ENCODE results near the gene NFIA.

The NFIA gene

DNA sequence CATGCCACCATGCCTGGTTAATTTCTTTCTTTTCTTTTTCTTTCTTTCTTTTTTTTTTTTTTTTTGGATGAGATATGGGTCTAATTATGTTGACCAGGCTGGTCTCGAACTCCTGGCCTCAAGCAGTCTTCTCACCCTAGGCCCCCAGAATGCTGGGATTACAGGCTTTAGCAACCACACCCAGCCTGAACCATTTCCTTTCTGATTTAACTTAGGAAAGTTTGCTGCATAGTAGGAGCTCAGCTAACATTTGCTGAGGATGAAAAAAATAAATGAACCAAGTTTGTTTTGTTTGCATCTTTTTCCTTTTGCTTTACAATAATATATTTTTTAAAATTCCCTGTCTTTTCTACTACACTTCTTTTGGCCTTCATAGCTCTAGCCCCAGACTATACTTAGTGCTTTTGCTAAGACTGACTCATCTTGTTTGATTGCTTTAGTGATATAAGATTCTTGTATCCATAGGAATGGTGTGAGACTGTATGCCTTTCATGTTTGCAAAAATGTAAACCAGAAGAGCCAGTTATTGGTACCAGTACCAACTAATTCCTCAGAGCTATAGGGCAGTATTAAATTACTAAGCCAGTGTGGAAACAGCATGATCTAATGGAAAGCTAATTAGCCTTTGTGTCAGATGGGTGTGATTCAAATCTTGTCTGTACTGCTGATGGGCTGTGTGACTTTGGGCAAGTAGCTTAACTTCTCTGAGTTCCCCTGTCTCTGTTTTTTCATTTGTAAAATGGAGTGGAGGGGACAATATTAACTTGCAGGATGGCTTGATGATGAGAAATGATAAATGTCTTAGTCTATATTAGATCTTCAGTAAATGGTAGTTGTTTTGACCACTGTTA is 66.9 kb downstream of the NFIA start:
- no peak for DNase-seq (ENCODE audit: low read depth in 4 of 4, low spot score in 1 of 4)

DNA sequence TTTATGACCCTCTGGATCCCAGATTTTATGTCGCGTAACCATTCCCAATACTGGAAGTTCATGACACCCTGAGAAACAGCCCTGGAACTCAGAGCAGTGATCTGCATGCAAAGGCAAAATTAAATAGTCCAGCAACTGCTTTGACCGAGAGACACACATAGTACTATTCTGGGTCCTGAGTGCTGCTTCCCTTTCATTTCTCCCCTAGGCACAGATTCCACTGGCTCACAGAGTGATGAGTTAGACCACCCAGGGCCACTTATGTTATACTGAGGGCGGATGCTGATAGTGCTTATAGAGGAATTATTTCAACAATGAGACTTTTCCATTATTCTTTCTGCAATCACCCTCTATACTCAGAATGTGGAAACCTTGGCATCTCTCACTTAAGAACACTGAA is 69.2 kb downstream of the NFIA start:
- no peak for DNase-seq (ENCODE audit: low read depth in 4 of 4, low spot score in 1 of 4)

- DNase-seq (ENCODE audit: low read depth in 4 of 4, low spot score in 1 of 4): no peak
Observed at GRCh38 chr1:61152066-61152465, 69.7 kb downstream of the NFIA start.

GRCh38 chr1:61152469-61153105 is 70.2 kb downstream of the NFIA start:
- DNase-seq (ENCODE audit: low read depth in 4 of 4, low spot score in 1 of 4): no peak

- DNase-seq (ENCODE audit: low read depth in 4 of 4, low spot score in 1 of 4): no peak
Observed at GRCh38 chr1:61156576-61157467, 74.5 kb downstream of the NFIA start.

DNA sequence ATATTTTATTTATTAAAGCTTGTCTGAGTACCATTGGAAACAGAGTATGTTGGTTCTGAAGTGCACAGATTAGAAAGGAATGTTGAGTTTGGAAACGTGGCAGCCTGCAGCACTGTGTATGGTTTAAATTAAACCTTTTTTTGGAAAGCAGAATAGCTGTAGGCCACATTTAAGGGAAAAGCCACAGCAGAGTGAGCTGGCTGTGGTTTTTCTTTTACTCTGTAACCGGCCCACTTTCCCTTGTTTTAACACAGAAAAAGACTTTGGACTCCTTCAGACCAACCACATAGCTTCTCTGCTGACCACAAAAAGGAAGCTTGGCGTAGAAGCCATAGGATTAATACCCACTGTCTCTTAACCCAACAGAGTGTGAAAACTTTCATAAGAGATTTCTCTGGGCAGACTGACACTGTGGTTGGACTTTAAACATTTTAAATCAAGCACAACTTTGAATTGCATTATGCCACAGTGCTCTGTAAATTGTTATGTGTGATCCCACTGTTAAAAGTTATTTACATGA is 75.2 kb downstream of the NFIA start:
- DNase-seq (ENCODE audit: low read depth in 4 of 4, low spot score in 1 of 4): no peak

DNA sequence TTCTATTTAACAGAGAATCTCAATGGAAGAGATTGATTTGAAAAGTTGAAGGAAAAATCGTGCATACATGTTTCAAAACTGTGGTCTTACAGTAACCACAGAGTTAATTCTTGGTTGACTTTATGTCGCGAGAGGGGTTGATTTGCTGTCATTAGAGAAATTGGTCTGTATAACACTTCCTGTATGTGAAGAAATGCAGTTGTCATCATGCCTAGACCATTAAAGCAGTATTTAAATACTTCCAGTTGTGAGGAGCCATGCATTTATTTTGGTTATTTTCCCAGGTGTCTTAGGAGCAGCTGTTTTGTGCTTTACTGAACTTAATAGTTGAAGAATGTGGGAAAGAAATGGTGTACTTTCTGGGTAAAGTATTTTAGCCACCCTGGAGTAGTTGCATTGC is 76.2 kb downstream of the NFIA start:
- DNase-seq (ENCODE audit: low read depth in 4 of 4, low spot score in 1 of 4): no peak

- DNase-seq (ENCODE audit: low read depth in 4 of 4, low spot score in 1 of 4): no peak
Observed at GRCh38 chr1:61160526-61160925, 78.2 kb downstream of the NFIA start.

- DNase-seq (ENCODE audit: low read depth in 4 of 4, low spot score in 1 of 4): no peak
Observed at GRCh38 chr1:61162520-61163258, 80.3 kb downstream of the NFIA start.

DNA sequence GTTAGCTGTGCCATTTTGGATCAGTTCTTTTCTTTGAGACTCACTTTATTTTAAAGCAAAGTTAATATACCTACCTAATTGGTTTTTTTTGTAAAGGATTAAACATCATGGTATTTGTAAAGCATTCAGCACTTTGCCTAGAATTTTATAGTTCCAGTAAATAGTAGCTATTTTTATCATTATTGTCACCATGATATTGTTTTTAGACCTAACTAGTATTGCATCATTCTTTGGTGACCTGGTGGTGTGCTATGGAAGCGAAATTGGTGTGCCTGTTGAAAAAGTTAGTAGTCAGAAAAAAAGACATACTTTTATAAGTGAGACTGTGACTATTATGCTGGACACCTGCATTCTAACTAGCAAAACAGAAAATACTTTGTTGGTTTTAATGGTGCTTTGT is 81.0 kb downstream of the NFIA start:
- no peak for DNase-seq (ENCODE audit: low read depth in 4 of 4, low spot score in 1 of 4)

DNA sequence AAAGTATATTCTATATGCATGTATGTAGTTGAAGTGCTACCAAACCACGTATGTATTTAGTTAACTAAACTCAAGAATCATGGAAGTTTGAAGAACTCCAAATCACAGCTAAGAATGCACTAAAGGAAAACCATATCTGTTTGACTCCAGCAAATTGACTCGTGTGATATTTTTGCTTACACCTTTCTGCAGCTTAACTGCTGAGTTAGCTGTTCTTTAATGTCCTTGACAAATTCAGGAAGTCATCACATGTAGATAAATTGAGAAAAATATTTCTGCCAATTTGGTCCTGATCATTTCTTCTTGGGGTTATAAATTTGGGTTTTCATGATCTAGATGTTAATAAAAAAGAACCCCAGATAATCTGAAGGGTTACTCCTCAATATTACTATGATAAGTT is 83.0 kb downstream of the NFIA start:
- no peak for DNase-seq (ENCODE audit: low read depth in 4 of 4, low spot score in 1 of 4)

GRCh38 chr1:61167309-61167708 is 84.9 kb downstream of the NFIA start:
- no peak for DNase-seq (ENCODE audit: low read depth in 4 of 4, low spot score in 1 of 4)

GRCh38 chr1:61169045-61169444 is 86.7 kb downstream of the NFIA start:
- no peak for DNase-seq (ENCODE audit: low read depth in 4 of 4, low spot score in 1 of 4)

DNA sequence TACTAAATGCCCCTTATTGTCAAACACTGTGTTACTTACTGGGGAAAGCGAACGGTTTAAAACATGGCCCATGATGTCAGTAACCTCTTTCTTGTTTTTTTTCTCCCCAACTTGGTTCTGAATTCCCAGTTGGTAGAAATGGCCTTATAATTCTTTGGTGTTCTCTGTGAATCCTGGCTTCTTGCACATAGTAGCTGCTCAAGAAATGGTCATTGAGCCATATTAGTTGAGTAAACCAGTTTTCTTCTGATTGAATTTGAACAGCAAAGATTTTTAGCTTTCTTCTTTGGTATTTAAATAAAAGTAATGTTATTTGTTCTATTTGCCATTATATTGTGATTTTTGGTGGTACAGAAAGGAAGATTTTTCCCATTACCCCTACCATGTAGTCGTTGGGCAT is 87.3 kb downstream of the NFIA start:
- no peak for DNase-seq (ENCODE audit: low read depth in 4 of 4, low spot score in 1 of 4)

- DNase-seq (ENCODE audit: low read depth in 4 of 4, low spot score in 1 of 4): no peak
Observed at GRCh38 chr1:61170328-61171238, 88.2 kb downstream of the NFIA start.

DNA sequence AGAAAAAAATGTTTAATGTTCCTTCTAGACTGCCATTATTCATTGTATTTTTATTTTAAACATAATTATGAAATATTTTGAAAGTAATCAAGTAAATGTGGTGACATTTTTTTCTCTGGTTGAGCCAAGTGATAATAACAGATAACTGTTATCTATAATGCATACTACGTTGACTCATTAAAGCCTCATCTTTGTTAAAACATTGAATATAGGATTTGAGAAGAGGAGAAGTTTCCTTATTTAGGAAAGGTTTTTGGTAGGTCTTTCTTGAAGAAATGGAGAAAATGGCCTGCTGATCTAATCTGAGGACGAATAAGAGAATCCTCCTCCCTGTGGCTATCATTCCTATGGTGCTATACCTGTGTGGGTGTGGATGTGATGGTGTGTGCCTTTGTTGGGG is 89.0 kb downstream of the NFIA start:
- DNase-seq (ENCODE audit: low read depth in 4 of 4, low spot score in 1 of 4): no peak

GRCh38 chr1:61171974-61172373 is 89.6 kb downstream of the NFIA start:
- DNase-seq (ENCODE audit: low read depth in 4 of 4, low spot score in 1 of 4): no peak

- no peak for DNase-seq (ENCODE audit: low read depth in 4 of 4, low spot score in 1 of 4)
Observed at GRCh38 chr1:61173118-61173517, 90.8 kb downstream of the NFIA start.

GRCh38 chr1:61174060-61174795 is 91.9 kb downstream of the NFIA start:
- no peak for DNase-seq (ENCODE audit: low read depth in 4 of 4, low spot score in 1 of 4)
